H1 (cell line): ENCODE data around the gene EPB41L1. TPM values are rescaled to one million over a fixed set of nuclear protein-coding genes. Genes with fewer than 3 reads are reported as not detected.

ENCODE experiments used
- CTCF ChIA-PET: fragments of 300-600 bp; sonication (Branson Sonifier 250); formaldehyde crosslinking; loops from one replicate; lab custom pipeline; 2021; ENCODE audit not compliant: partially characterized antibody; lab: Charles Lee
- POLR2A ChIA-PET: fragments of 300-600 bp; sonication (Branson Sonifier 250); formaldehyde crosslinking; loops from one replicate; lab custom pipeline; 2021; ENCODE audit warnings: inconsistent platforms; ENCODE audit not compliant: partially characterized antibody; lab: Charles Lee
- DNase-seq, 2 experiments: peaks; one replicate each; pipeline versions ENCODE4 v3.0.0 to v3.0.0-alpha.2; 2010 to 2022; ENCODE audit warnings: low spot score in 2 of 2, low read depth in 1 of 2, mixed read lengths in 1 of 2
- FAIRE-seq: peaks from 2 replicates; lab custom pipeline; 2011; peaks lifted over from hg19 to GRCh38; lab: Jason Lieb, UNC
- H2AFZ ChIP-seq: 2 replicates; pipeline ENCODE4 v1.8.1; 2012; ENCODE audit warnings: low read length, inconsistent platforms
- H2AK5ac ChIP-seq: 2 replicates; pipeline ENCODE4 v1.6.1; 2013; ENCODE audit warnings: low read depth, low read length
- H2BK120ac ChIP-seq: replicated peaks from 2 replicates; pipeline ENCODE3; 2013; ENCODE audit warnings: low read depth, low read length, inconsistent platforms
- H2BK12ac ChIP-seq: 2 replicates; pipeline ENCODE4 v1.6.1; 2013; ENCODE audit warnings: low read depth, low read length
- H2BK15ac ChIP-seq: 2 replicates; pipeline ENCODE4 v1.6.1; 2013; ENCODE audit warnings: low read length
- H2BK20ac ChIP-seq: 2 replicates; pipeline ENCODE4 v1.6.1; 2013; ENCODE audit warnings: low read length
- H2BK5ac ChIP-seq: 2 replicates; pipeline ENCODE4 v1.6.1; 2013; ENCODE audit warnings: low read depth, low read length
- H3K14ac ChIP-seq: 2 replicates; pipeline ENCODE4 v1.6.1; 2013; ENCODE audit warnings: inconsistent platforms; ENCODE audit not compliant: insufficient read length
- H3K18ac ChIP-seq: 2 replicates; pipeline ENCODE4 v1.6.1; 2013; ENCODE audit warnings: low read length; ENCODE audit errors: extremely low read depth
- H3K23ac ChIP-seq: 2 replicates; pipeline ENCODE4 v1.6.1; 2013; ENCODE audit warnings: inconsistent platforms; ENCODE audit not compliant: insufficient read length
- H3K23me2 ChIP-seq: 2 replicates; pipeline ENCODE4 v1.6.1; 2013; ENCODE audit warnings: low read depth, low read length
- H3K27ac ChIP-seq: 2 replicates; pipeline ENCODE4 v1.6.1; 2011; ENCODE audit warnings: low read depth, low read length, inconsistent platforms
- H3K27me3 ChIP-seq, 4 experiments: replicated peaks in 1 of 4; 1 replicate in 1 of 4; 2 replicates in 3 of 4; pipeline versions ENCODE4 v1.6.1 to v1.8.1; 2011 to 2013; ENCODE audit warnings: low read length in 3 of 4, mild to moderate bottlenecking in 3 of 4, inconsistent platforms in 2 of 4, mixed read lengths in 2 of 4, moderate library complexity in 1 of 4; ENCODE audit not compliant: control insufficient read depth in 3 of 4, insufficient read depth in 3 of 4; ENCODE audit errors: extremely low read depth in 1 of 4
- H3K36me3 ChIP-seq, 4 experiments: 2 replicates each; pipeline versions ENCODE4 v1.6.1 to v1.8.1; 2011 to 2013; ENCODE audit warnings: mild to moderate bottlenecking in 4 of 4, low read length in 3 of 4, moderate library complexity in 2 of 4, control low read depth in 1 of 4, inconsistent platforms in 1 of 4; ENCODE audit not compliant: insufficient read depth in 4 of 4, control insufficient read depth in 2 of 4
- H3K4ac ChIP-seq: replicated peaks from 2 replicates; pipeline ENCODE3; 2013; ENCODE audit warnings: low read length, low read depth, mixed read lengths, inconsistent platforms; ENCODE audit not compliant: insufficient read length
- H3K4me1 ChIP-seq, 4 experiments: replicated peaks in 1 of 4; 1 replicate in 1 of 4; 2 replicates in 3 of 4; pipeline versions ENCODE4 v1.6.1 to v1.8.1; 2011 to 2013; ENCODE audit warnings: low read length in 3 of 4, inconsistent platforms in 2 of 4, mixed read lengths in 1 of 4; ENCODE audit not compliant: insufficient read depth in 4 of 4, control insufficient read depth in 3 of 4
- H3K4me2 ChIP-seq, 2 experiments: 2 replicates each; pipeline versions ENCODE4 v1.6.1 to v1.8.1; 2011 to 2013; ENCODE audit warnings: low read depth in 2 of 2, low read length in 2 of 2, control low read depth in 1 of 2, inconsistent platforms in 1 of 2, mild to moderate bottlenecking in 1 of 2; ENCODE audit not compliant: insufficient read depth in 1 of 2
- H3K4me3 ChIP-seq, 4 experiments: fragments of 200-600, 300-600 bp in 1 of 4; sonication (generic), shearing (Covaris generic), sonication (Bioruptor Twin) in 1 of 4; 2 replicates each; pipeline versions ENCODE4 v1.5.1 to v1.8.1; 2011 to 2016; ENCODE audit warnings: low read length in 4 of 4, low read depth in 3 of 4, control low read depth in 2 of 4, inconsistent platforms in 2 of 4, mild to moderate bottlenecking in 2 of 4, mixed read lengths in 1 of 4, moderate library complexity in 1 of 4; ENCODE audit not compliant: insufficient read depth in 2 of 4; ENCODE audit errors: extremely low read depth in 1 of 4
- H3K56ac ChIP-seq: replicated peaks from 2 replicates; pipeline ENCODE3; 2013; ENCODE audit warnings: low read depth, mild to moderate bottlenecking, mixed read lengths, low read length, inconsistent platforms; ENCODE audit not compliant: insufficient read length
- H3K79me1 ChIP-seq: 2 replicates; pipeline ENCODE4 v1.6.1; 2013; ENCODE audit warnings: low read depth, low read length, control low read depth
- H3K79me2 ChIP-seq, 2 experiments: 2 replicates each; pipeline versions ENCODE4 v1.6.1 to v1.8.1; 2012 to 2013; ENCODE audit warnings: low read length in 2 of 2, mild to moderate bottlenecking in 2 of 2, inconsistent platforms in 1 of 2; ENCODE audit not compliant: insufficient read depth in 2 of 2, control insufficient read depth in 1 of 2
- H3K9ac ChIP-seq, 4 experiments: replicated peaks in 1 of 4; 1 replicate in 1 of 4; 2 replicates in 3 of 4; pipeline versions ENCODE4 v1.6.1 to v1.8.1; 2011 to 2013; ENCODE audit warnings: low read depth in 3 of 4, low read length in 3 of 4, control low read depth in 2 of 4, mild to moderate bottlenecking in 2 of 4, moderate library complexity in 2 of 4, inconsistent platforms in 1 of 4; ENCODE audit errors: extremely low read depth in 1 of 4
- H3K9me3 ChIP-seq, 2 experiments: 2 replicates each; pipeline versions ENCODE4 v1.6.1 to v1.8.1; 2012 to 2013; ENCODE audit warnings: mild to moderate bottlenecking in 2 of 2, moderate library complexity in 2 of 2, control low read depth in 1 of 2, inconsistent platforms in 1 of 2, low read depth in 1 of 2, low read length in 1 of 2, mixed read lengths in 1 of 2; ENCODE audit not compliant: insufficient read depth in 2 of 2
- H4K20me1 ChIP-seq, 2 experiments: replicated peaks in 1 of 2; 2 replicates each; pipeline versions ENCODE3 to v1.8.1; 2011 to 2013; ENCODE audit warnings: inconsistent platforms in 2 of 2, low read length in 2 of 2, mild to moderate bottlenecking in 1 of 2; ENCODE audit not compliant: insufficient read depth in 2 of 2, control insufficient read depth in 1 of 2
- H4K5ac ChIP-seq: 2 replicates; pipeline ENCODE4 v1.6.1; 2013; ENCODE audit warnings: low read length, low read depth, mixed read lengths, inconsistent platforms; ENCODE audit not compliant: insufficient read length
- H4K8ac ChIP-seq: 2 replicates; pipeline ENCODE4 v1.8.0; 2013; ENCODE audit warnings: mild to moderate bottlenecking, moderate library complexity, low read length, inconsistent platforms; ENCODE audit not compliant: insufficient read depth; ENCODE audit errors: extremely low read depth
- H4K91ac ChIP-seq: replicated peaks from 2 replicates; pipeline ENCODE3; 2013; ENCODE audit warnings: low read length, mixed read lengths, inconsistent platforms; ENCODE audit not compliant: insufficient read length
- CHD2 ChIP-seq: IDR thresholded peaks from 2 replicates; pipeline ENCODE4 v1.6.1; 2012; ENCODE audit warnings: low read length, improper control_type of control experiment
- HDAC6 ChIP-seq: IDR thresholded peaks from one replicate; pipeline ENCODE4 v1.7.1; 2012; ENCODE audit warnings: low read depth, mild to moderate bottlenecking, inconsistent platforms, low read length, moderate library complexity
- RAD21 ChIP-seq, 2 experiments: IDR thresholded peaks in 1 of 2; conservative IDR thresholded peaks in 1 of 2; 2 replicates each; pipeline ENCODE4 v1.6.1; 2011; ENCODE audit warnings: low read depth in 2 of 2, low read length in 2 of 2, improper control_type of control experiment in 1 of 2, inconsistent platforms in 1 of 2, mild to moderate bottlenecking in 1 of 2, moderate library complexity in 1 of 2
- SP2 ChIP-seq: IDR thresholded peaks from 2 replicates; pipeline ENCODE4 v1.6.1; 2012; ENCODE audit warnings: mild to moderate bottlenecking, low read length, inconsistent platforms
- TBP ChIP-seq: IDR thresholded peaks from 2 replicates; pipeline ENCODE4 v1.6.1; 2011; ENCODE audit warnings: low read depth, low read length, improper control_type of control experiment
- polyA plus RNA-seq, 7 experiments: library from polyadenylated mRNA; depleted of rRNA in 3 of 7; stranded (reverse) in 5 of 7; unstranded in 2 of 7; fragments of >200 nt in 5 of 7; fragments of 200-250 nt in 2 of 7; gene quantifications; 1 replicate in 5 of 7; 2 replicates in 1 of 7; 4 replicates in 1 of 7; pipeline versions ENCODE4 v1.2.1 to v1.2.3, GENCODE V29; 2011 to 2013; ENCODE audit warnings: missing spikeins in 2 of 7, mixed read lengths in 2 of 7
- total RNA-seq: library from RNA; stranded (reverse); fragmentation: NEBNext Ultra II Directional; extraction: Animal tissue kit (Norgen Biotek cat#: 25700); gene quantifications from 2 replicates; pipeline ENCODE4 v1.2.1, GENCODE V29; 2021
- TF ChIP-seq, protein P1 (sequence below): IDR thresholded peaks from 2 replicates; pipeline ENCODE4 v1.6.1; 2011; ENCODE audit warnings: low read length, improper control_type of control experiment

EPB41L1 gene
- total and polyA plus RNA-seq, 2 of the 8 experiments (the other 6 are each of a cell fraction or from before 2014, with no cell fraction given): 14.8 to 36.0 TPM

DNA sequence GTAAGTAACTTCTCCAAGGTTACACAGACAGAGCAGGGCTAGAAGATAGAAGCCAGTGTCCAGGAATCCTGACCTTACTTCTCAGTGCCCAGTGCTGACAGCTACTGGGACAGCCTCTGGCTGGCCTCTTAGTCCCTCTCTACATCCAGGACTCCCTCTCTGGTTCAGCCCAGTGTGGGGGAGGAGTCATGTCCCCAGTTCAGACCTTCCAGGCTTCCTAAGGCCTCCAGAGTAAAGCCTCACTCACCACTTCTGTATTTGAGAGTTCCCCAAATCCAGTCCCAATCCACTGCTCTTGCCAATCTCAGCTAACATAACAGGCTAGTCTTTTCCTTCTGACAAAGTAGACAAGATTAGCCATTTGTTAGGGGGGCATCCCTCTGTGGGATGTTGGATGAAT lies 36.9 kb upstream of the EPB41L1 start:
- Histone ChIP-seq H3K4me3 (no peak overlapping the region), H3K56ac (no peak overlapping the region), H2BK12ac (no peak overlapping the region), H2BK5ac (no peak overlapping the region), H4K20me1 (no peaks in the 10 kb centered on the region), H3K4ac (no peak overlapping the region), H3K27me3 (no peaks in the 10 kb centered on the region; a peak in 2 of 7 replicates), H3K23ac (no peak overlapping the region), H3K23me2 (no peaks in the 10 kb centered on the region), H3K36me3 (no peaks in the 10 kb centered on the region), H3K27ac (no peak overlapping the region), H4K8ac (no peak overlapping the region), H2AFZ (no peak overlapping the region), H3K79me2 (no peaks in the 10 kb centered on the region), H3K9me3 (no peaks in the 10 kb centered on the region), H3K79me1 (no peaks in the 10 kb centered on the region), H2BK15ac (no peak overlapping the region), H2AK5ac (no peak overlapping the region), H3K14ac (no peak overlapping the region), H3K18ac (no peak overlapping the region), H2BK20ac (no peak overlapping the region), H3K4me1 (peaks cover 0 to 14% (median 7%) of the 10 kb centered on the region in 4 experiments; a peak in 4 of 7 replicates), H2BK120ac (no peak overlapping the region), H4K5ac (no peak overlapping the region), H3K4me2 (no peak overlapping the region), H3K9ac (no peak overlapping the region), H4K91ac (no peak overlapping the region)
- ChIA-PET POLR2A (interaction anchor here (1.0 to 1.4 kb wide), 2 partner anchors 23 to 27 kb away, joined by 3 read pairs; no protein-coding TSS in a partner anchor), CTCF (interaction anchor here (0.7 to 1.9 kb wide), 5 partner anchors 9 to 121 kb away, joined by 3 to 8 read pairs (median 4); no protein-coding TSS in a partner anchor)
- DNase-seq (no peak), FAIRE-seq (no peak)
- TF ChIP-seq RAD21 (IDR thresholded peaks at IDR 0.05 in 1 of 2, conservative IDR thresholded peaks at IDR 0.05 in 1 of 2; ENCODE audit: low read depth in 2 of 2, low read length in 2 of 2) (no peak), HDAC6 (no peak), SP2 (no peak), CHD2 (no peak), TBP (no peak)
- TF ChIP-seq, protein P1, sequence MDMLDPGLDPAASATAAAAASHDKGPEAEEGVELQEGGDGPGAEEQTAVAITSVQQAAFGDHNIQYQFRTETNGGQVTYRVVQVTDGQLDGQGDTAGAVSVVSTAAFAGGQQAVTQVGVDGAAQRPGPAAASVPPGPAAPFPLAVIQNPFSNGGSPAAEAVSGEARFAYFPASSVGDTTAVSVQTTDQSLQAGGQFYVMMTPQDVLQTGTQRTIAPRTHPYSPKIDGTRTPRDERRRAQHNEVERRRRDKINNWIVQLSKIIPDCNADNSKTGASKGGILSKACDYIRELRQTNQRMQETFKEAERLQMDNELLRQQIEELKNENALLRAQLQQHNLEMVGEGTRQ: no peak
